HG03460 (cell line): ENCODE results near the gene PSTPIP2.
"Not testable (repeated sequence)": the region's sequence is repeated elsewhere in the genome, so short reads cannot be mapped to it uniquely, and the experiment has no call there.

Source experiments
- ATAC-seq: cut with Tn5 transposase; IDR thresholded peaks from one replicate; pipeline ENCODE4 v1.9.1; 2021; ENCODE audit not compliant: unreplicated experiment

PSTPIP2 gene

GRCh38 chr18:45991788-45992187 lies 80.3 kb downstream of the PSTPIP2 start:
- no peak for ATAC-seq

DNA sequence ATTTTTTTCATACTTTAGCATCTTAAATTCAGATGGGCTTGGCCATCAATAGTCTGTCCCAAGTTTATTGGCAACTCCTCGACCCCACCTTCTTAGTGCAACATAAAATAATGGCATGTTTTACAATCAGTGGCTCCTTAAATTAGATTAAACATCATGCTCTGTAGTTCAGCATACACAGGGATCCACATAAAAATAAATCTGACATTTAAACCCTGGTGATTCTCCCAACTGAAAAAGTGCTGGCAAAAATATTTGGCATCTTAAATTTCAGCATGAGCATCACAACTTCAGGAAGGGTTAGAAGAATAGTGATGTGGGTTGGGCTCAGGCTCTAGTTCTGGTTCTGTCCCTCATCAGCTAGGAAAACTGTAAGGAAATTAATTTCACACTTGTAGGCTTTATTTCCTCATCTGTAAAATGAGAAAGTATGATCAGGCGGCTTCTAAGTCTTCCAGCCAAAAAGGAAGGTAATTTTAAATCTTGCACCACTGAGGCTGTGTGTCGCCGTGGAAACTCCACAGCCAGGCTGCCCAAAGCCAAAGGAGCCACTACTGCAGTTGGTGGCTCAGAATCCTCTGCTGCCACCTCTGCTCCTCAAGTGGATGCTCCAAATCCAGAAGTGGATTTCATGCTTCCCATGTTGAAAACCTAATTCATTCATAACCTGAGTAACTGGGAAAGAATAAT lies 87.4 kb downstream of the PSTPIP2 start:
- no peak for ATAC-seq

DNA sequence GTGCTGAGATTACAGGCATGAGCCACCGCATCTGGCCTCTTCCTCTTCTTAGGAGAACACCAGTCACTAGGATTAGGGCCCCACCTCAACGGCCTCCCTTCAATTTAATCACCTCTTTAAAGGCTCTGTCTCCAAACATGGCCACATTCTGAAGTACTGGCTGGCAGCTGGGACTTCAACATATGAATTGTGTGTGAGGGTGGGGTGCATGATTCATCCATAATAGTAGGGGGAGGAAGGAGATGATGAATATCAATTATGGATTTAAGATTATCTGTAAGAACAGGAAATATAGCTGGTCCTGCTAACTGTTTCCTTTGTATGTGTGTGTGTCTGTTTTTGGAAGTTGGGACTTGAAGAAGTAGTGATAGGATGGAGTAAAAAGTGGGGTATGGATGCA lies 90.2 kb downstream of the PSTPIP2 start:
- ATAC-seq = no peak

DNA sequence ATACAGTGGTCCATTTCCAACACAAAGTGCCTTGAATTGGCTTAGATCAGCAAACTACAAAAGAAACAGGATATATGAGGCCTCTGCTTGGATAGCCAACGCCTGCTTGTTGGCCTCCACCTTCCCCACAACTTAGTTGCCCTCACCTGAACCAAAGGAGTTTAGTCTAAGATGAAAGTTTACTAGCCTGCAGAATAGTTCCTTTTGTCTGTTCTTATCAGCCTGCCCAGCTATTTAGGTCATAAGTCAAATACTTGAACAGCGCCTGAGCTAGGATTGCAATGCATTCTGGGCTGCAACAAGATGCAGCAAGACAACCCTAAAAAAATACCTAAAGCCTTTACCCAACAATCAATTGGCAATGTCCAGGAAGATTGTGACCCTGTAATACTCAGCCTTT lies 91.8 kb downstream of the PSTPIP2 start:
- no peak for ATAC-seq

- no peak for ATAC-seq
These were observed 94.0 kb downstream of the PSTPIP2 start for GRCh38 chr18:45978084-45978483.

DNA sequence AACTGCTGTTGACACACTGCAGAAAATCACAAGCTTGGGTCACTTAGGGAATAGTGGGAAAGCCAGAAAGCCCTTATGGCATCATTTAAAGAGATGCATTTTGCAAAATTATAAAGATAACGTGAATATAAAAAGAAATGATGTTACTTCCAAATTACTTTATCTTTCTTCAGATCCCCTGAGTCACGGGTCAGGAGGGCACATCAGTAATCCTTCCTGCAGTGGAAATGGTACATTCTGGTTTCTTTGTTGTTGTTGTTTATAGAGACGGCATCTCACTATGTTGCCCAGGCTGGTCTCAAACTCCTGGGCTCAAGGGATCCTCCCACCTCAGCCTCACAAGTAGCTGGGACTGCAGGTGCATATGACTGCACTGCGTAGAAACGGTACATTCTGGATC lies 95.1 kb downstream of the PSTPIP2 start:
- ATAC-seq = no peak

DNA sequence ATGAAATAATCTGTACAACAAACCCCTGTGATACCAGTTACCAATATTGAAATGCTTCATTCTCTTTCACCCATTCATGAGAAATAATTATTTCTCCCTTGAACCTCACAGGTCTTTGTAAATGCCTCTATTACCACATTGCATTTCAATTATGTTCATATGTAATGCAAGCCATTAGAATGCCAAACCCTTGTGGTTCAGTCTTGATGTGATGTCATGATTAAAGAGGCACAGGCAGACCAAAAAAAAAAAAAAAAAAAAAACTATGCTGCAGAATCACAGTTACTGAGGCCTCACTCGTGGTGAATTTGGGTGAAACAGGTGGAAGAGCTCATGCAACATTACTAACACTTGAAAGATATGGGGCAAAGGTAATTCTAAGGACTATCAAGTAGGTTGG lies 95.5 kb downstream of the PSTPIP2 start:
- no peak for ATAC-seq

DNA sequence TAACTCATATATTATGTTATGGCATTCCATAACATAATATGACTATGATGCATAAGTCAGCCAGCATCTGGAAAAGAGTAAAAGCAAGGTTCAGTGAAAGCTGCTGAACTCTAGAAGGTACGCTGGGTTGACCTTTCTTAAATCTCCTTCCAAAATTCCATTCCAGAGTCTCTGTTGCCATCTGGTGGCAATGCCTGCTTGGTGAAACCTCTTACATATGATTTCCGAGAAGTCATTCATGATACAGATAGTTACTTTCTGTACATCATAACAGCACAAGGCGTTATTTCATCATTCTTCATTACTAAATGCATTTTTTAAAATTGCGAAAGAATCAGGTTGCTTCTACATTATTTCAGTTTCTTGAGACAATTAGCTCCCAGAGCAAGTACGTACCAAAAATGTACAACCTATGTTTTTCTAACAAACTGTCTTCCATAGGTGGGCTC lies 97.9 kb downstream of the PSTPIP2 start:
- no peak for ATAC-seq

- peak; percentile 97 for ATAC-seq
These were observed 104.9 kb downstream of the PSTPIP2 start, which contains the start of gene EPG5 for GRCh38 chr18:45967007-45967706. Gene EPG5, minus strand, starts transcription at chr18:45967329. Its CDS starts 90 bp downstream, at chr18:45967239.

- not testable (repeated sequence) for ATAC-seq
These were observed 107.1 kb downstream of the PSTPIP2 start for GRCh38 chr18:45964913-45965312.

GRCh38 chr18:45962866-45963265 lies 109.2 kb downstream of the PSTPIP2 start:
- no peak for ATAC-seq

GRCh38 chr18:45962461-45962860 lies 109.6 kb downstream of the PSTPIP2 start:
- ATAC-seq = no peak

GRCh38 chr18:45959484-45959883 lies 112.6 kb downstream of the PSTPIP2 start:
- not testable (repeated sequence) for ATAC-seq

DNA sequence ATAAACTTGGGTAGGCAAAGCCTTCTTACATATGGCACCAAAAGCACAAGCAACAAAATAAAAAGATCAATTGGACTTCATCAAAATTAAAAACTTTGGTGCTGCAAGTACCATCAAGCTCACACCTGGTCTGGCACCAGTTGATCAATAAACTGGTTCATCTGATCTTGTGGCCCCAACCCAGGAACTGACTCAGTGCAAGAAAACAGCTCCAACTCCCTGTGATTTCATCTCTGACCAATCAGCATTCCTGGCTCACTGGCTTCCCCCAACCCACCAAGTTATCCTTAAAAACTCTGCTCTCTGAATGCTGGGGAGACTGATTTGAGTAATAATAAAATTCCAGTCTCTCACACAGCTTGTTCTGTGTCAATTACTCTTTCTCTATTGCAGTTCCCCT lies 113.3 kb downstream of the PSTPIP2 start:
- no peak for ATAC-seq

- ATAC-seq = no peak
These were observed 114.0 kb downstream of the PSTPIP2 start for GRCh38 chr18:45958027-45958426.

DNA sequence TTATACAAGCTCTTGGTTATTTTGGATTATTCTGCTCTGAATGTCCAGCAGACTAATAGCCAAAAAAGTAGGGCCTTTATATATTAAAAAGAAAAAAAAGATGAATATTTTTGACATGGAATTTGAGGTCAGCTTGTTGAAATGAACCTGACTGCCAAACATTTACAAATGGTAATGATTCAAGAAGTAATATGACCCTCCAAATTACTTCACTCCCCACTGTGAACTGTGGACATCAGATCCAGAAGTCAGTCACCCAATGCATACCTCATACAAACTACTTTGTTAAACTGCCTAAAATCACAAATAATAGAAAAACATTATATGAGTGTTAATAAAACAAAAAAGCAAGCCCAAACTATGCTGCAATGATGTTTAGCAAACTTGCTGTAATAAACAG lies 115.0 kb downstream of the PSTPIP2 start:
- no peak for ATAC-seq

DNA sequence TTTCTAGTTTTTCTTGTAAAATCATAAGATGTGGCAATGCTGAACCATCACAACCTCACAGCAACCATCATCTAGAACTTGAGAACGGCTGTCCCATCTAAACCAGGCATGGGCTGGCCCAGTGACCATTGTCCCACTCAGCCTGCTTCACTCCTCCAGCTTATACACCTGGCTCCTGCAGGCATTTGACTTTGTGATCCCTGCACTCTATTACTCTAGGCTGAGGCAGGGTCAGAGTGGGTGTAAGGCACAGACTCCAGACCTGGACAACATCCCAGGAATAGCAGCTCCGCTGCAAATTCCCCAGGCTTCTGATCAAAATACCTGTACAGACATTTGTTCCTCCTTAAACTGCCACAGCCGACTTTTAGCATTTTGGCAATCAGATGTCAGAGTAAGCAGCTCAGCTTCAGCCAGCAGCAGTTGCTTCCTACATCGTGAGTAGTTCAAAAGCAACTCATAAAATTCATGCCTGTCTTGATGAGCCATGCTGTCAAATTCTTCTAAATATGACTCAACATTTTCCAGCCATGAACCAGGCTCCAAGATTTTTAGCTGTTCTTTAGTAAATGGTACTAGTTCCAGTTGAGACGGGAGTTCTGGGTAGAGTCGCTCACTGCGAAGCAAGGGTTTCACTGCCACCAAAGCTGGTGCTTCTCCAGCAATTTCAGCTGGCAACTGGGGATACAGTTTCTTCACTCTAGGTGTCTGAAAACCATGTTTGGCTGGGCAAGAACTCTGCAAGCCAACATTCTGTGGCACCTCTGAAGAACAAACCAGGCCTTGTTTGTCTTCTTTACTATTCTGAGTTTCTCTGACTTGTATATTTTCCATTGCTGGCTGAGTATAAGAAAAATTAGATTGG lies 117.8 kb downstream of the PSTPIP2 start:
- no peak for ATAC-seq

- no peak for ATAC-seq
These were observed 120.9 kb downstream of the PSTPIP2 start for GRCh38 chr18:45951016-45951714.

GRCh38 chr18:45945669-45946068 lies 126.4 kb downstream of the PSTPIP2 start:
- ATAC-seq = no peak

GRCh38 chr18:45940724-45941123 lies 131.3 kb downstream of the PSTPIP2 start:
- no peak for ATAC-seq

- no peak for ATAC-seq
These were observed 132.8 kb downstream of the PSTPIP2 start for GRCh38 chr18:45939236-45939635.
